ENCODE data around the gene ITGA6. TPM values are rescaled to one million over a fixed set of nuclear protein-coding genes. Genes with fewer than 3 reads are reported as not detected.
A peak's percentile ranks its signal among the peaks of the same experiment; 100 is the strongest.

ITGA6 gene
- polyA plus RNA-seq, 2 of the 4 experiments (the other 2 are of a cell fraction): 25.7 to 27.7 TPM

DNA sequence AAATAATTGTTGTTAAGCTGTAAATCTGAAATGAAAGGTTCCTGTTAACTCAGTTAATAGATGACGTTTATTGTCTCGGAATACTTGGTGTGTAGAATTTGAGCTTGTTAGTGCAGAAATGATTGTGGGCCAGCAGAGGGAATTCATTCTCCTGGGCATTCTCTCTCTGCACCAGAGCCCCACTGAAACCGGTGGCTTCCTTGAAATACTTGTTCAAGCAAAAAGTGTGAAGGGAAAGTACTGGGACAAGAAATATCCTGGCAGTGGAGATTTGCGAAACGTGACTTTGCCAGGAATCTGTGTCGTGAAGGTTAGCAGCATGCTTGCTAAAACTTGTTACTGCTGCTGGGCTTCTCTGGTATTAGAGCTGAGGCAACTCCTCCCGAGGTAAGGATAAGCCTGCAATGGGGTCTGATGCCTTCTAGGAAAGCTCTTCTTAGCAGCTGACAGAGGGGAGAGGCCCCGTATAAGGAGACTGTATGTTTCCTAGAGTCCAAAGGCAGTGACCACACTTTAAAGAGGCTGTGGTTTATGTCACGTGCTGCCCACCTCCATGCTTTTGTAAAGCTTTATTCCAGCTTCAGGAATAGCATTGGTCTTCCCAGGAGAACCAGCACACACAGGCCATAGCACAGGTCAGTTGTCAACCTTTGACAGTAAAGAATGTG is 2.0 kb downstream of the ITGA6 start:
- no peaks in the 10 kb centered on the region for H3K9me3 ChIP-seq
- ChIA-PET POLR2A (interaction anchor here (1.3 to 4.3 kb wide), 2 partner anchors 11 to 36 kb away, joined by 3 to 59 read pairs; no protein-coding TSS in a partner anchor), CTCF (interaction anchor here (0.6 to 33.8 kb wide), 4 partner anchors 12 to 258 kb away, joined by 3 to 654 read pairs (median 62); no protein-coding TSS in a partner anchor)
- 64% methylated on average over 9 of the region's 9 CpGs for WGBS (ENCODE audit: missing lambda C conversion rate)
- peak overlapping the region in 1 of 2 experiments; percentile 95; a peak in 4 of 6 replicates for H3K27ac ChIP-seq
- H3K4me3 ChIP-seq: peak overlapping the region; percentile 82
- FAIRE-seq (no peak), DNase-seq (ENCODE audit: low read depth in 1 of 2, low spot score in 1 of 2) (no peak), ATAC-seq (no peak)
- H3K4me1 ChIP-seq: peaks cover 28% of the 10 kb centered on the region
- TF ChIP-seq MYC (IDR thresholded peaks at IDR 0.05; ENCODE audit: borderline replicate concordance, low read length): no peak
- TF ChIP-seq CBX2 (IDR thresholded peaks at IDR 0.05; ENCODE audit: borderline replicate concordance, low read depth): no peak
- peak overlapping the region; percentile 98 for H3K4me2 ChIP-seq

DNA sequence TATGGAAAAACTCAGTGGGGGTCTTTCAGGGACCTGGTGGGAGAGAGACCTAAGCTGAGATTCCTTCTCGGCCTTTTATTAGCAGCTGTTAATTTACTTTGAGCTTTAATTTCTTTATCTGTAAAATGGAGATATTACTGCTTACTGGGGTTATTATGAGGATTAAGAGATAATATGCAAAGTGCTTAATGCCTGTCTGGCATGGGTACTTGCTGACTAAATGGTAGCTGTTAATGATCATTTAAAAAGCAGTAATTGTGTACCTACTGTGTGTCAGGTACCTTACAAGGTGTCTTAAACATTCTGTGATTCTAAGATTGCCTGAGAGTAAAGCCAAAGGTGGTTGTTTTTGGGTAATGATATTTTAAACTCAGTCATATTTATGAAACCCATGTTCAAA is 2.6 kb downstream of the ITGA6 start:
- Histone ChIP-seq H3K9me3 (no peaks in the 10 kb centered on the region), H3K27ac (no peak overlapping the region), H3K4me2 (peak overlapping the region; percentile 98; the same call in 2 of the 3 replicates), H3K4me1 (peaks cover 28% of the 10 kb centered on the region), H3K4me3 (no peak overlapping the region)
- POLR2A ChIA-PET: interaction anchor here (1.3 to 4.3 kb wide), 2 partner anchors 10 to 36 kb away, joined by 3 to 59 read pairs; no protein-coding TSS in a partner anchor
- ATAC-seq: no peak
- CTCF ChIA-PET: interaction anchor here (0.6 to 33.8 kb wide), 5 partner anchors 11 to 258 kb away, joined by 3 to 654 read pairs (median 45); no protein-coding TSS in a partner anchor
- 86% methylated on average over 1 of the region's 1 CpG for WGBS (ENCODE audit: missing lambda C conversion rate)
- DNase-seq (ENCODE audit: low read depth in 1 of 2, low spot score in 1 of 2): no peak
- no peak for TF ChIP-seq EHF (CRISPR knock-in tag; IDR thresholded peaks at IDR 0.05)
- no peak for TF ChIP-seq NPAS2 (CRISPR knock-in tag; IDR thresholded peaks at IDR 0.05; ENCODE audit: borderline replicate concordance)
- TF ChIP-seq, protein P1, sequence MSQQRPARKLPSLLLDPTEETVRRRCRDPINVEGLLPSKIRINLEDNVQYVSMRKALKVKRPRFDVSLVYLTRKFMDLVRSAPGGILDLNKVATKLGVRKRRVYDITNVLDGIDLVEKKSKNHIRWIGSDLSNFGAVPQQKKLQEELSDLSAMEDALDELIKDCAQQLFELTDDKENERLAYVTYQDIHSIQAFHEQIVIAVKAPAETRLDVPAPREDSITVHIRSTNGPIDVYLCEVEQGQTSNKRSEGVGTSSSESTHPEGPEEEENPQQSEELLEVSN (IDR thresholded peaks at IDR 0.05; ENCODE audit: borderline replicate concordance, low read depth): no peak
- TF ChIP-seq HEYL (CRISPR knock-in tag; IDR thresholded peaks at IDR 0.05): no peak
- TF ChIP-seq GATA3 (IDR thresholded peaks at IDR 0.05; ENCODE audit: borderline replicate concordance): no peak
- TF ChIP-seq PHF8 (IDR thresholded peaks at IDR 0.05; ENCODE audit: borderline replicate concordance, low read depth): no peak
- no peak for TF ChIP-seq BHLHE40 (IDR thresholded peaks at IDR 0.05; ENCODE audit: low read depth, low read length)
- TF ChIP-seq ZC3H11A (IDR thresholded peaks at IDR 0.05): no peak
- TF ChIP-seq, protein P2, sequence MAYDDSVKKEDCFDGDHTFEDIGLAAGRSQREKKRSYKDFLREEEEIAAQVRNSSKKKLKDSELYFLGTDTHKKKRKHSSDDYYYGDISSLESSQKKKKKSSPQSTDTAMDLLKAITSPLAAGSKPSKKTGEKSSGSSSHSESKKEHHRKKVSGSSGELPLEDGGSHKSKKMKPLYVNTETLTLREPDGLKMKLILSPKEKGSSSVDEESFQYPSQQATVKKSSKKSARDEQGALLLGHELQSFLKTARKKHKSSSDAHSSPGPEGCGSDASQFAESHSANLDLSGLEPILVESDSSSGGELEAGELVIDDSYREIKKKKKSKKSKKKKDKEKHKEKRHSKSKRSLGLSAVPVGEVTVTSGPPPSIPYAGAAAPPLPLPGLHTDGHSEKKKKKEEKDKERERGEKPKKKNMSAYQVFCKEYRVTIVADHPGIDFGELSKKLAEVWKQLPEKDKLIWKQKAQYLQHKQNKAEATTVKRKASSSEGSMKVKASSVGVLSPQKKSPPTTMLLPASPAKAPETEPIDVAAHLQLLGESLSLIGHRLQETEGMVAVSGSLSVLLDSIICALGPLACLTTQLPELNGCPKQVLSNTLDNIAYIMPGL (CRISPR knock-in tag; IDR thresholded peaks at IDR 0.05; ENCODE audit: borderline replicate concordance): no peak
- TF ChIP-seq JUNB (IDR thresholded peaks at IDR 0.05): no peak
- TF ChIP-seq TFCP2L1 (CRISPR knock-in tag; IDR thresholded peaks at IDR 0.05): no peak
- TF ChIP-seq POLR2A (IDR thresholded peaks at IDR 0.05; ENCODE audit: low read length): no peak
- FAIRE-seq: no peak

DNA sequence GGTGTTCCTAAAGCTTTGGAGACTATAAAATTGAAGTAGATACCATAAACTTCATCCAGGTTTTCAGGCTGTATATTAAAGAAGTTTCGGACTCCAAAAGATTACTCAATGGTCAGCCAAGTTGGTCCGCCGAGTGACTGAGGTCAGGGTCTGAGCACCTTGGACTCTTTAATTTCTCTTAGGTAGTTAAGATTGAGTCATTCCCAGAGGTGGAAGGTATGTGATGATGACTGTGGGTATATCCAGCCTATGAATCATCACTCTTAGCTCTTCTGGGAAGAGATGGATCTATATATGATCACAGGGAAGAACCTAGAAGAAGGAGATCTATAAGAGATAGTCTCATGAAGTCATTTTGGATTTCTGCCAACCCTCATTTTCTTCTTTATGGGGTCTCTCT is 3.3 kb downstream of the ITGA6 start:
- POLR2A ChIA-PET: interaction anchor here (4.3 kb wide), 1 partner anchor 10 kb away, joined by 59 read pairs; no protein-coding TSS in a partner anchor
- Histone ChIP-seq H3K9me3 (no peaks in the 10 kb centered on the region), H3K4me1 (peaks cover 28% of the 10 kb centered on the region), H3K4me3 (no peak overlapping the region), H3K27ac (no peak overlapping the region), H3K4me2 (0 out of 3 replicates have a peak overlapping the region, but pooled peaks have one; percentile 13)
- TF ChIP-seq JUNB (IDR thresholded peaks at IDR 0.05) (no peak), GATA3 (IDR thresholded peaks at IDR 0.05; ENCODE audit: borderline replicate concordance) (no peak), CBX2 (IDR thresholded peaks at IDR 0.05; ENCODE audit: borderline replicate concordance, low read depth) (no peak), RNF2 (IDR thresholded peaks at IDR 0.05; ENCODE audit: borderline replicate concordance, low read depth) (no peak), FOSL2 (IDR thresholded peaks at IDR 0.05) (no peak), FOSL2 (CRISPR knock-in tag; IDR thresholded peaks at IDR 0.05) (peak; percentile 31; the same call in 1 of the 2 replicates), PHF8 (IDR thresholded peaks at IDR 0.05; ENCODE audit: borderline replicate concordance, low read depth) (no peak), ZFP36 (IDR thresholded peaks at IDR 0.05; ENCODE audit: borderline replicate concordance, partially characterized antibody) (no peak)
- TF ChIP-seq, protein P1 (IDR thresholded peaks at IDR 0.05; ENCODE audit: borderline replicate concordance, low read depth): no peak
- FAIRE-seq: no peak
- CTCF ChIA-PET: interaction anchor here (1.5 to 33.8 kb wide), 3 partner anchors 16 to 259 kb away, joined by 4 to 654 read pairs (median 45); no protein-coding TSS in a partner anchor
- no peak for DNase-seq (ENCODE audit: low read depth in 1 of 2, low spot score in 1 of 2)
- WGBS (ENCODE audit: missing lambda C conversion rate): 86% methylated on average over 3 of the region's 3 CpGs
- no peak for ATAC-seq

Measured in A549 (cell line).